IMR-90 (cell line): ENCODE results near the gene GLIS1. TPM values are rescaled to one million over a fixed set of nuclear protein-coding genes. Genes with fewer than 3 reads are reported as not detected.

Experiments used
- ATAC-seq: fragments of 200-7000 bp; cut with Tn5 transposase; 2 replicates; pipeline ENCODE4 v1.9.1; 2020; ENCODE audit warnings: low read depth, mild to moderate bottlenecking, moderate library complexity
- BruUV-seq: library from RNA; stranded (reverse); fragments of 400-500 nt; replicated peaks from 2 replicates; lab custom pipeline; 2021; lab: Mats Ljungman, UMichigan
- CTCF ChIA-PET: fragments of 300-600 bp; formaldehyde crosslinking; extraction: SDS; loops from one replicate; lab custom pipeline; 2021; ENCODE audit warnings: antibody characterized with exemption; lab: Yijun Ruan, JAX
- POLR2A ChIA-PET: fragments of 300-600 bp; sonication (Branson Sonifier 250); formaldehyde crosslinking; loops from one replicate; lab custom pipeline; 2022; ENCODE audit warnings: antibody characterized with exemption; ENCODE audit not compliant: unreplicated experiment; lab: Charles Lee
- DNase-seq: peaks from one replicate; pipeline ENCODE4 v3.0.0; 2013
- H2AFZ ChIP-seq: replicated peaks from 2 replicates; pipeline ENCODE3; 2013; ENCODE audit warnings: low read length, mild to moderate bottlenecking; ENCODE audit not compliant: poor library complexity
- H2AK5ac ChIP-seq: 2 replicates; pipeline ENCODE4 v1.6.1; 2013; ENCODE audit warnings: low read depth, low read length, inconsistent platforms
- H2AK9ac ChIP-seq: replicated peaks from 2 replicates; pipeline ENCODE3; 2013; ENCODE audit warnings: mild to moderate bottlenecking, low read depth, low read length, moderate library complexity; ENCODE audit not compliant: poor library complexity
- H2BK120ac ChIP-seq: 2 replicates; pipeline ENCODE4 v1.6.1; 2013; ENCODE audit warnings: low read depth, low read length, inconsistent platforms
- H2BK15ac ChIP-seq: 3 replicates; pipeline ENCODE4 v1.6.1; 2013; ENCODE audit warnings: low read depth, low read length, inconsistent platforms
- H2BK20ac ChIP-seq: 2 replicates; pipeline ENCODE4 v1.6.1; 2013; ENCODE audit warnings: low read depth, mild to moderate bottlenecking, inconsistent platforms, low read length, moderate library complexity
- H2BK5ac ChIP-seq: 2 replicates; pipeline ENCODE4 v1.6.1; 2013; ENCODE audit warnings: mild to moderate bottlenecking, low read depth, low read length, inconsistent platforms; ENCODE audit not compliant: poor library complexity, severe bottlenecking
- H3K14ac ChIP-seq: replicated peaks from 2 replicates; pipeline ENCODE4 v1.6.1; 2013; ENCODE audit warnings: low read depth, low read length, inconsistent platforms
- H3K18ac ChIP-seq: 2 replicates; pipeline ENCODE4 v1.6.1; 2013; ENCODE audit warnings: low read depth, low read length, control low read depth
- H3K23ac ChIP-seq: 2 replicates; pipeline ENCODE4 v1.6.1; 2013; ENCODE audit warnings: low read depth, low read length, inconsistent platforms
- H3K27ac ChIP-seq: 2 replicates; pipeline ENCODE4 v1.5.1; 2013; ENCODE audit warnings: mild to moderate bottlenecking, control low read depth, low read length; ENCODE audit not compliant: insufficient read depth
- H3K27me3 ChIP-seq: 2 replicates; pipeline ENCODE4 v1.6.1; 2013; ENCODE audit warnings: low read length; ENCODE audit not compliant: control insufficient read depth, insufficient read depth
- H3K36me3 ChIP-seq: 2 replicates; pipeline ENCODE4 v1.6.1; 2013; ENCODE audit warnings: low read length, mixed read lengths; ENCODE audit not compliant: control insufficient read depth, insufficient read depth
- H3K4ac ChIP-seq: 2 replicates; pipeline ENCODE4 v1.6.1; 2013; ENCODE audit warnings: low read depth, low read length, inconsistent platforms
- H3K4me1 ChIP-seq: 2 replicates; pipeline ENCODE4 v1.6.1; 2013; ENCODE audit warnings: low read length, mixed read lengths; ENCODE audit not compliant: control insufficient read depth, insufficient read depth
- H3K4me2 ChIP-seq: 2 replicates; pipeline ENCODE4 v1.6.1; 2013; ENCODE audit warnings: low read depth, mild to moderate bottlenecking, control low read depth, low read length, moderate library complexity
- H3K4me3 ChIP-seq: 2 replicates; pipeline ENCODE4 v1.5.1; 2013; ENCODE audit warnings: low read depth, mild to moderate bottlenecking, control low read depth, low read length, moderate library complexity; ENCODE audit not compliant: insufficient read depth
- H3K56ac ChIP-seq: 2 replicates; pipeline ENCODE4 v1.6.1; 2013; ENCODE audit warnings: low read length, inconsistent platforms; ENCODE audit not compliant: insufficient read depth; ENCODE audit errors: extremely low read depth
- H3K79me1 ChIP-seq, 2 experiments: 2 replicates each; pipeline ENCODE4 v1.6.1; 2013; ENCODE audit warnings: low read length in 2 of 2, inconsistent platforms in 1 of 2, low read depth in 1 of 2
- H3K9ac ChIP-seq: 2 replicates; pipeline ENCODE4 v1.6.1; 2013; ENCODE audit warnings: low read depth, low read length, control low read depth
- H3K9me1 ChIP-seq: 2 replicates; pipeline ENCODE4 v1.6.1; 2013; ENCODE audit warnings: low read length, inconsistent platforms; ENCODE audit not compliant: insufficient read depth
- H3K9me3 ChIP-seq: 2 replicates; pipeline ENCODE4 v1.6.1; 2013; ENCODE audit warnings: low read length; ENCODE audit not compliant: control insufficient read depth, insufficient read depth
- H4K20me1 ChIP-seq: 2 replicates; pipeline ENCODE4 v1.6.1; 2013; ENCODE audit warnings: low read length, inconsistent platforms; ENCODE audit not compliant: insufficient read depth
- H4K5ac ChIP-seq: 2 replicates; pipeline ENCODE4 v1.6.1; 2013; ENCODE audit warnings: mild to moderate bottlenecking, low read depth, low read length, control low read depth
- H4K8ac ChIP-seq, 2 experiments: 2 replicates each; pipeline ENCODE4 v1.6.1; 2013; ENCODE audit warnings: low read depth in 2 of 2, low read length in 2 of 2, control low read depth in 1 of 2, inconsistent platforms in 1 of 2
- H4K91ac ChIP-seq: 2 replicates; pipeline ENCODE4 v1.6.1; 2013; ENCODE audit warnings: low read depth, low read length, inconsistent platforms; ENCODE audit not compliant: insufficient read depth
- MAZ ChIP-seq: IDR thresholded peaks from 2 replicates; pipeline ENCODE4 v1.6.1; 2012; ENCODE audit warnings: low read depth, mild to moderate bottlenecking, low read length, improper control_type of control experiment, moderate library complexity, borderline replicate concordance
- MXI1 ChIP-seq: IDR thresholded peaks from 2 replicates; pipeline ENCODE4 v1.6.1; 2012; ENCODE audit warnings: low read depth, mild to moderate bottlenecking, low read length, moderate library complexity, borderline replicate concordance
- RAD21 ChIP-seq: IDR thresholded peaks from 2 replicates; pipeline ENCODE4 v1.6.1; 2012; ENCODE audit warnings: low read length, improper control_type of control experiment
- SMC3 ChIP-seq: fragments of 150-350 bp; IDR thresholded peaks from 2 replicates; pipeline ENCODE4 v1.6.1; 2016; ENCODE audit warnings: low read depth, mild to moderate bottlenecking, antibody characterized with exemption, low read length, moderate library complexity
- WGBS, 2 experiments: methylation state at CpG; one replicate each; pipeline versions ENCODE4 v1.1.5 to v1.1.7; 2013; ENCODE audit warnings: missing lambda C conversion rate in 2 of 2; ENCODE audit not compliant: insufficient read length in 1 of 2; ENCODE audit errors: extremely low coverage in 2 of 2; 5-methylcytosine and 5-hydroxymethylcytosine counted together
- dilution Hi-C: fragments of 300-500 bp; cut with HindIII; formaldehyde crosslinking; loops from one replicate; pipeline ENCODE4 v1.14.3; 2018; ENCODE audit warnings: low sequenced_read_pairs; ENCODE audit not compliant: unreplicated experiment
- in situ Hi-C: fragments of 300-500 bp; cut with MboI; formaldehyde crosslinking; loops from 3 replicates; pipeline ENCODE4 v1.14.3; 2019; ENCODE audit warnings: low sequenced_read_pairs, inconsistent platforms, mixed read lengths
- intact Hi-C: fragments of 100-400 bp; cut with micrococcal nuclease; formaldehyde crosslinking; loops from 2 replicates; pipeline ENCODE4 v1.10.0; 2022
- polyA plus RNA-seq, 3 experiments: library from polyadenylated mRNA; depleted of rRNA; stranded (reverse); fragments of >200 nt; gene quantifications; 2 replicates each; pipeline ENCODE4 v1.2.3, GENCODE V29; 2012; ENCODE audit warnings: low replicate concordance in 1 of 3
- total RNA-seq: library from RNA; depleted of rRNA; stranded (reverse); fragments of >200 nt; gene quantifications from 2 replicates; pipeline ENCODE4 v1.2.3, GENCODE V29; 2012

The GLIS1 gene
- total and polyA plus RNA-seq, 2 of the 4 experiments (the other 2 are of a cell fraction) = 0.18 to 2.3 TPM

DNA sequence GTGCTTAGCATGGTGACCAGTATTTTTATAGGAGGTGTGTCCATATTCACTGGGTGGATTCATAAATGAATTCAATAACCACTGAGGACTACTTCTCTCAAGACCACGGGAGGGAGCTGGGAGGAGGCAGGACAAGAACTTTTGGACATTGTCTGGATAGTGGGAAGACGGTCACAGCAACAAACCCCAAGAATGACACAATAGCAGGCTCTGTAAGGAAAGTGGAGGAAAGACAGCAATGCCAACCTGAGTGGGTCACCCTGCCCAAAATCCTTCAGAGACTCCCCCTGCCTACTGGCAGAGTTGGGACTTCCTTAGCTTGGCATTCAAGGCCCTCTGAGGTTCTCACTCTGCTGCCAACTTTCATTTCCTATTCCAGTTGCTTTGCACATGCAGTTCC lies 42.0 kb downstream of the GLIS1 start:
- Histone ChIP-seq H3K4me3 (no peak overlapping the region), H2BK5ac (no peak overlapping the region), H4K8ac (no peak overlapping the region), H2BK120ac (no peak overlapping the region), H4K20me1 (peaks cover 19% of the 10 kb centered on the region; the same call in 1 of the 2 replicates), H3K18ac (no peak overlapping the region), H3K36me3 (no peaks in the 10 kb centered on the region), H2AK5ac (no peak overlapping the region), H2BK20ac (no peak overlapping the region), H3K4me2 (no peak overlapping the region), H3K14ac (no peak overlapping the region), H4K91ac (no peak overlapping the region; the same call in 1 of the 2 replicates), H2BK15ac (no peak overlapping the region), H3K4ac (no peak overlapping the region), H3K27me3 (no peaks in the 10 kb centered on the region), H3K79me1 (peaks cover 3 to 8% of the 10 kb centered on the region in 2 experiments; a peak in 2 of 4 replicates), H3K9ac (no peak overlapping the region), H3K9me1 (no peaks in the 10 kb centered on the region), H2AK9ac (no peak overlapping the region), H3K27ac (no peak overlapping the region), H2AFZ (no peak overlapping the region), H3K9me3 (no peaks in the 10 kb centered on the region), H3K23ac (no peak overlapping the region), H3K4me1 (peaks cover 2% of the 10 kb centered on the region; the same call in 1 of the 2 replicates), H3K56ac (no peak overlapping the region), H4K5ac (no peak overlapping the region)
- ChIA-PET POLR2A (no interaction called here), CTCF (interaction anchor here (1.1 kb wide), 1 partner anchor 19 kb away, joined by 3 read pairs; no protein-coding TSS in a partner anchor)
- dilution Hi-C loops = no loop called here
- WGBS, 2 experiments = no CpG with 5 or more reads among the region's 2 CpGs
- TF ChIP-seq MXI1 = no peak
- no peak for TF ChIP-seq SMC3
- no peak for TF ChIP-seq MAZ
- no peak for TF ChIP-seq RAD21
- intact Hi-C loops = no loop called here
- DNase-seq (no peak), ATAC-seq (no peak)
- in situ Hi-C loops = no loop called here
- BruUV-seq = no TSS peak
